ENCODE results near the gene NPHP4.

DNA sequence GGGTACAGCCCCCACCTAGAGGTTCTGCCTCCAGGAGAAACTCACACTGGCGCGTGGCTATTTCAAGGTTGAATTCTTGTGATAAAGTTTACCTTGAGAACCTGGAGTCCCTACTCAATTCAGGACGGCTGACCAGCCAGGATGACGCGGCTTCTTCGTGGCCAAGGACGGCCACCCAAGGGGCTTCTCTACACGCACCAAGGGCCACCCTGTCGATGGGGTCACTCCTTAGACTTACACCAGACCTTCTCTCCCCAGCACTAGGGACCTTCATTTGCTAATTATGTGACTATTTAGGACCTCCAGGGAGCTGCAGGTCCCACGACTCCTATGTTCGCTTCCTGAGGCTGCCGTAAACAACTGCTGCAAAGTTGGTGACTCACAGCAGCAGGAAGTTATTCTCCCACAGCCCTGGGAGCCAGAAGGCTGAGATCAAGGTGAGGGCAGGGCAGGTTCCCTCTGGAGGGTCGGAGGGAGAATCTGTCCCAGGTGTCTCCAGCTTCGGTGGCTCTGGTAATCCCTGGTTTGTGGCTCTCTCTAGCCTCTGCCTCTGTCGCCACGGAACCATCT lies 135.9 kb downstream of the NPHP4 start:
- TF ChIP-seq, protein P1, sequence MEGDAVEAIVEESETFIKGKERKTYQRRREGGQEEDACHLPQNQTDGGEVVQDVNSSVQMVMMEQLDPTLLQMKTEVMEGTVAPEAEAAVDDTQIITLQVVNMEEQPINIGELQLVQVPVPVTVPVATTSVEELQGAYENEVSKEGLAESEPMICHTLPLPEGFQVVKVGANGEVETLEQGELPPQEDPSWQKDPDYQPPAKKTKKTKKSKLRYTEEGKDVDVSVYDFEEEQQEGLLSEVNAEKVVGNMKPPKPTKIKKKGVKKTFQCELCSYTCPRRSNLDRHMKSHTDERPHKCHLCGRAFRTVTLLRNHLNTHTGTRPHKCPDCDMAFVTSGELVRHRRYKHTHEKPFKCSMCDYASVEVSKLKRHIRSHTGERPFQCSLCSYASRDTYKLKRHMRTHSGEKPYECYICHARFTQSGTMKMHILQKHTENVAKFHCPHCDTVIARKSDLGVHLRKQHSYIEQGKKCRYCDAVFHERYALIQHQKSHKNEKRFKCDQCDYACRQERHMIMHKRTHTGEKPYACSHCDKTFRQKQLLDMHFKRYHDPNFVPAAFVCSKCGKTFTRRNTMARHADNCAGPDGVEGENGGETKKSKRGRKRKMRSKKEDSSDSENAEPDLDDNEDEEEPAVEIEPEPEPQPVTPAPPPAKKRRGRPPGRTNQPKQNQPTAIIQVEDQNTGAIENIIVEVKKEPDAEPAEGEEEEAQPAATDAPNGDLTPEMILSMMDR (IDR thresholded peaks at IDR 0.05; ENCODE audit: low read length), result no peak
- no peak for TF ChIP-seq EZH2 (optimal IDR thresholded peaks at IDR 0.05; ENCODE audit: low read depth, low read length)

Data from MM.1S (cell line).